ENCODE data around the gene ARSB.
"Not testable (repeated sequence)": the region's sequence is repeated elsewhere in the genome, so short reads cannot be mapped to it uniquely, and the experiment has no call there.

ARSB gene

DNA sequence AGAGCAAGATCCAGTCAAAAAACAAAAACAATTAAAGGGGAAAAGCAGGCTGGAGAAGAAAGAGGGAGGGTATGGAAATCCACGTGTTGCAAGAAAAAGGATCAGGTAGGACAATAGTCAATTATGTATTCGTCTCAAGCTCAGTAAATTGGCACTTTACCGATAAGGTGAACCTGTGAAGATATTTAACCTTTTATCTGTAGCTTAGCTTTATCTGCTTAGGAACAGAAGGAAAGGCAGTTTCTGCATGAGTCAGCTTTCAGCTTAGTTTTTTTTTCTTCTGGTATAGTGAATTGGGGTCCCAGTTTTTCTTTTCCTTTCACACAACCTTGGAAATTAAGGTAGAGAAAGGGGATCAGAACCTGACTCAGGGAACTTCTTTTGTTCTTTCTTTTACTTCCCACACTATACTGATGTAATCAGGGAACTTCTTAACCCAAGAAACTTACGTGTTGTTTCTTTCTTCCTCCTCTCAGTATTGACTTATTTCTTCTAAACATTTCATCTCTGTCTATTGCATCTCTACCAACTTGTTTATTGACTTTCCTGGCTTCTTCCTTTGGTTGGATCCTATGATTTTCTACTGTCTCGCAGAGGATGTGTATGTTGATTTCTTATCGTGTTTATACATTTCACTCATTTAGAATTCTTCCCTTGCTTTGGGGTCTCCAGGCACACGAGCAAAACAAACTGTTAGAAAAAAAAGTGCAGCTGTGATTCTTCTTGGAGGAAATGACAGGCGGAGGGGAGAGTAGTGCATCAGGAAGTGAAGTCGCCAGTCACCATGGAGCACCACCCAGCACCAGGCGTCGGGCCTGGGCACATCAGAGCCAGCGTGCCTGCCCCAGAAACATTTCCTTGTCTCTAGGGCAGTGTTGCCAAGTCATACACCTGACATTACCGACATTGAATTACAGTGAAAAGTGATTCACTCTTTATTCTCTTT, 213.6 kb downstream of the ARSB start:
- ChIA-PET CTCF (no interaction called here), POLR2A (no interaction called here)
- H3K4me3 ChIP-seq (ENCODE audit: low read depth, low read length), result no peak overlapping the region
- TF ChIP-seq, protein P1, sequence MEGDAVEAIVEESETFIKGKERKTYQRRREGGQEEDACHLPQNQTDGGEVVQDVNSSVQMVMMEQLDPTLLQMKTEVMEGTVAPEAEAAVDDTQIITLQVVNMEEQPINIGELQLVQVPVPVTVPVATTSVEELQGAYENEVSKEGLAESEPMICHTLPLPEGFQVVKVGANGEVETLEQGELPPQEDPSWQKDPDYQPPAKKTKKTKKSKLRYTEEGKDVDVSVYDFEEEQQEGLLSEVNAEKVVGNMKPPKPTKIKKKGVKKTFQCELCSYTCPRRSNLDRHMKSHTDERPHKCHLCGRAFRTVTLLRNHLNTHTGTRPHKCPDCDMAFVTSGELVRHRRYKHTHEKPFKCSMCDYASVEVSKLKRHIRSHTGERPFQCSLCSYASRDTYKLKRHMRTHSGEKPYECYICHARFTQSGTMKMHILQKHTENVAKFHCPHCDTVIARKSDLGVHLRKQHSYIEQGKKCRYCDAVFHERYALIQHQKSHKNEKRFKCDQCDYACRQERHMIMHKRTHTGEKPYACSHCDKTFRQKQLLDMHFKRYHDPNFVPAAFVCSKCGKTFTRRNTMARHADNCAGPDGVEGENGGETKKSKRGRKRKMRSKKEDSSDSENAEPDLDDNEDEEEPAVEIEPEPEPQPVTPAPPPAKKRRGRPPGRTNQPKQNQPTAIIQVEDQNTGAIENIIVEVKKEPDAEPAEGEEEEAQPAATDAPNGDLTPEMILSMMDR (IDR thresholded peaks at IDR 0.05; ENCODE audit: insufficient read depth, low read length, missing control alignments), result no peak
- DNase-seq (ENCODE audit: low read depth, low spot score), result no peak

DNA sequence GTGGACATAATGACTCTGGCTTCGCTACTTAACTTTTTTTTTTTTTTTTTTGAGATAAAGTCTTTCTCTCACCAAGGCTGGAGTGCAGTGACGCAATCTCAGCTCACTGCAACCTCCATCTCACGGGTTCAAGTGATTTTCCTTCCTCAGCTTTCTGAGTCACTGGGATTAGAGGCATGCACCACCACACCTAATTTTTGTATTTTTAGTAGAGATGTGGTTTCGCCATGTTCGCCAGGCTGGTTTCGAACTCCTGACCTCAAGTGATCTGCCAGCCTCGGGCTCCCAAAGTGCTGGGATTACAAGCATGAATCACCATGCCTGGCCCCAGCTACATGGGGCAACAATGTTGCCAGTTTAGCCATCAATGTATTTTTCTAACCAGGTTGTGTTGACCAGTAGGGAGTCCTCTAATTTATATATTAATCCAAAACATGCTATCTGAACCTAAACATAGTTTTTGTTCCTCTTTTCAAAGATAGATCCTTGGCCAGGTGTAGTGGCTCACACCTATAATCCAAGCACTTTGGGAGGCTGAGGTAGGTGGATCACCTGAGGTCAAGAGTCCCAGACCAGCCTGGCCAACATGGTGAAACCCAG, 216.2 kb downstream of the ARSB start:
- ChIA-PET POLR2A (no interaction called here), CTCF (no interaction called here)

DNA sequence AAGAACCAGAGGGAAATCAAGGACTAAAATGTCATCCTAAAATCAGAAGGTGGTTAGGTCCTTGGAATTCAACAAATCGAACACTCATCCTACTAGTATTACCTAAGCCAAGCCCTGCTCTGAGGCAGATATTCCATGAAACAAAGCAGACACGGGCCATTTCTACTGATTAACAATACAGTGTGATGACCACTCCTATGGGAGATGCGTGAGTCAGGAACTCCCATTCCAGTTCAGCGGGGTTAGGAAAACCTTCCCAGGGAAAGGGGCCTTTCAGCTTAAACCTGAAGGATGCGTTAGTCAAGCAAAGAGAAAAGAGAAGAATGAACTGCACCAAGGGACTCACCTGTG, 218.7 kb downstream of the ARSB start:
- no peak overlapping the region for H3K4me3 ChIP-seq (ENCODE audit: low read depth, low read length)
- ChIA-PET CTCF (no interaction called here), POLR2A (no interaction called here)
- no peak for DNase-seq (ENCODE audit: low read depth, low spot score)
- TF ChIP-seq, protein P1 (IDR thresholded peaks at IDR 0.05; ENCODE audit: insufficient read depth, low read length, missing control alignments), result no peak

More for the DNA sequence above, 216.2 kb downstream of the ARSB start:
- TF ChIP-seq, protein P1 (IDR thresholded peaks at IDR 0.05; ENCODE audit: insufficient read depth, low read length, missing control alignments), result no peak
- no peak for DNase-seq (ENCODE audit: low read depth, low spot score)
- H3K4me3 ChIP-seq (ENCODE audit: low read depth, low read length), result no peak overlapping the region

DNA sequence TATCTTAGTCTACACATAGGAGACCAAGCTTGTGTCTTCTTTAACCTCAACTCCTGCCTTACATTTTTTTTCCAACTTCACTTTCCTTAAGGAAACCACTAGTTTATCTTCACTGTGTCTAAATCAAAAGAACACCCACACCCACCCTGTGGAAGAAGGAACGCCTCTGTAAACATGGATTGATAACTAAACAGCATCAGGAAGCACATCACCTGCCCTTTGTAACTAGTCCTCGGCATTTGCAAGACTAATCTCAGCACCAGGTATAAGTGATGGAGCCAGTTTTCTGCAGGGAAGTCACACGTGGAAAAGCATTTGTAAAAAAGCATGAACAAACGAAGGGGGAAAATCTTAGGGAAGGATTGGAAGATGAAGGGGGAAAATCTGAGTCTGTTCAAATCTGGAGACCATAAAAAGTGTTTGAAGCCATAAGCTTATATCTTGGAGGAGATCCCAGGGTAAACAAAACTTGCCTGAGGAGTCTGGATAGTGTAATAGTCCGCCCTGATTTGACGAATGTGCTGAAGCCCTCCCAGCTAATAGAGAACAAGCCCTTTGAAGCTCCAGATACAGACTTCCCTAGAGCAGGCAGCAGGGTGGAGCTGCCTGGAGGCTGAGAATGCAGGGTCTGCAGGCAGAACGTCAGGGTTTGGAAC, 219.2 kb downstream of the ARSB start:
- DNase-seq (ENCODE audit: low read depth, low spot score), result no peak
- CTCF ChIA-PET, result no interaction called here
- TF ChIP-seq, protein P1 (IDR thresholded peaks at IDR 0.05; ENCODE audit: insufficient read depth, low read length, missing control alignments), result no peak
- no peak overlapping the region for H3K4me3 ChIP-seq (ENCODE audit: low read depth, low read length)
- POLR2A ChIA-PET, result no interaction called here

DNA sequence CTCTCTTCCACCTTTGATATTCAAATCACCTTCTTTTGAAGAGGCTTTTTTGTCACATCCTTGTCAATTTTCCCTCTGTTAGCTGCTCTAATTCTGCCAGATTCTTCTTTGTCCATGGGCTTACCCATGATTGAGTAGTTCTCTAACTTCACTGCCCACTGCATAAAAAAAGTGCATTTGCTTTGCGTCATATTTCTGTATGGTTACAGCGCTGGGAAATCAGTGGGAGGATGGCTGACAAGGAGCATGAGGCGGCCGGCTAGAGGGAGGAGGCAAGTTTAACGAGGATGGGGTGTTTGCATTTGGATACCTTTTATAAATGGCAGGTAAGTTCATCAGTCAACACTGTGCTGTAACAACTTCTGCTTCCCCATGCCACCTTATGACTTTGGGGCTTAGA, 220.0 kb downstream of the ARSB start:
- no peak overlapping the region for H3K4me3 ChIP-seq (ENCODE audit: low read depth, low read length)
- TF ChIP-seq, protein P1 (IDR thresholded peaks at IDR 0.05; ENCODE audit: insufficient read depth, low read length, missing control alignments), result no peak
- POLR2A ChIA-PET, result no interaction called here

DNA sequence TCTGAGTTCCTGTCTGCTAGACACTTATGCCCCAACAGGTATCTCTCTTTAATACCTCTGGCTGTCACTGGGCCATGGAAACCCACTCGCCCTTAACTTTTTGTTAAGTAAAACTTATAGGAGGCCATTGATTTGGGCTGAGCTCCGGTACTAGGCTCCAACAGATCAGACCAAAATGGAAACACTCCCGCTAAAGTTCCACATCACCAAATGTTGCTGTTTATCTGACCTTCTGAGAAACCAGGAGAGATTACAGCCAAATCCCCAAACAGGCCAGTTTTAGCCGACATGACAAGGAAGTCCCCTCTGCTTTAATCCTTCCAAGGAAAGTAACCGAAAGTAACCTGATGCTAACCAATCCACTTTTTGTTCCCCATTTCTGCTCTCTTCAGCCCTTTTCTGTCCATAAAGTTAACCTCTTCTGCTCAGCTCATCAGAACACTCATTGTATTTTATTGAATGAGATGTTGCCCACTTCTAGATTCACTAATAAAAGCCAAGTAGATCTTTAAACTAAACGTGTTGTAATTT, 221.4 kb downstream of the ARSB start:
- ChIA-PET POLR2A (no interaction called here), CTCF (no interaction called here)
- no peak overlapping the region for H3K4me3 ChIP-seq (ENCODE audit: low read depth, low read length)
- TF ChIP-seq, protein P1 (IDR thresholded peaks at IDR 0.05; ENCODE audit: insufficient read depth, low read length, missing control alignments), result no peak
- DNase-seq (ENCODE audit: low read depth, low spot score), result no peak

More for the DNA sequence above, 220.0 kb downstream of the ARSB start:
- CTCF ChIA-PET, result no interaction called here
- DNase-seq (ENCODE audit: low read depth, low spot score), result no peak

DNA sequence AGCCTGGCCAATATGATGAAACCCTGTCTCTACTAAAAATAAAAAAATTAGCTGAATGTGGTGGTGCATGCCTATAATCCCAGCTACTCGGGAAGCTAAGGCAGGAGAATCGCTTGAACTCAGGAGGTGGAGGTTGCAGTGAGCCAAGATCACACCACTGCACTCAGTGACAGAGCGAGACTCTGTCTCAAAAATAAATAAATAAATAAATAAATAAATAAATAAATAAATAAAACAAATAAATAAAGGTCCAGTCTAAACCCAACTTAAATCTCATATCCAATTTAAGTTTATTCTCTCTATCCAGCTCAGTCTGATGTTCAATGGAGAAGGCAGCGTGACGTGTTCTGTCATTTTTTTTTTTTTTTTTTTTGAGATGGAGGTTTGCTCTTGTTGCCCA, 222.4 kb downstream of the ARSB start:
- POLR2A ChIA-PET; CTCF ChIA-PET; DNase-seq (ENCODE audit: low read depth, low spot score); H3K4me3 ChIP-seq (ENCODE audit: low read depth, low read length): not testable (repeated sequence)

All from AG04449 (cell line).